Ishikawa (cell line): ENCODE data around the gene OR6X1.

Experiments used
- CEBPB ChIP-seq: IDR thresholded peaks from 2 replicates; pipeline ENCODE4 v1.6.1; 2012
- CREB1 ChIP-seq: IDR thresholded peaks from 2 replicates; pipeline ENCODE4 v1.6.1; 2012; ENCODE audit warnings: low read depth
- EP300 ChIP-seq: IDR thresholded peaks from 2 replicates; pipeline ENCODE4 v1.6.1; 2012; ENCODE audit warnings: borderline replicate concordance
- FOXM1 ChIP-seq: IDR thresholded peaks from 2 replicates; pipeline ENCODE4 v1.6.1; 2012; ENCODE audit warnings: low read depth, borderline replicate concordance
- NFIC ChIP-seq: IDR thresholded peaks from 2 replicates; pipeline ENCODE4 v1.6.1; 2012
- RAD21 ChIP-seq: IDR thresholded peaks from 2 replicates; pipeline ENCODE4 v1.6.1; 2012; ENCODE audit warnings: low read depth
- REST ChIP-seq: IDR thresholded peaks from 2 replicates; pipeline ENCODE4 v1.6.1; 2012; ENCODE audit warnings: low read depth, mild to moderate bottlenecking
- TAF1 ChIP-seq: IDR thresholded peaks from 2 replicates; pipeline ENCODE4 v1.6.1; 2012; ENCODE audit warnings: low read depth, mild to moderate bottlenecking
- TCF12 ChIP-seq: IDR thresholded peaks from 2 replicates; pipeline ENCODE4 v1.6.1; 2012; ENCODE audit warnings: low read depth
- TEAD4 ChIP-seq: IDR thresholded peaks from 2 replicates; pipeline ENCODE4 v1.6.1; 2012
- USF1 ChIP-seq: IDR thresholded peaks from 2 replicates; pipeline ENCODE4 v1.6.1; 2012
- ZBTB7A ChIP-seq: IDR thresholded peaks from 2 replicates; pipeline ENCODE4 v1.6.1; 2012; ENCODE audit warnings: low read depth
- TF ChIP-seq, protein P1 (sequence below): IDR thresholded peaks from 2 replicates; pipeline ENCODE4 v1.6.1; 2012

DNA sequence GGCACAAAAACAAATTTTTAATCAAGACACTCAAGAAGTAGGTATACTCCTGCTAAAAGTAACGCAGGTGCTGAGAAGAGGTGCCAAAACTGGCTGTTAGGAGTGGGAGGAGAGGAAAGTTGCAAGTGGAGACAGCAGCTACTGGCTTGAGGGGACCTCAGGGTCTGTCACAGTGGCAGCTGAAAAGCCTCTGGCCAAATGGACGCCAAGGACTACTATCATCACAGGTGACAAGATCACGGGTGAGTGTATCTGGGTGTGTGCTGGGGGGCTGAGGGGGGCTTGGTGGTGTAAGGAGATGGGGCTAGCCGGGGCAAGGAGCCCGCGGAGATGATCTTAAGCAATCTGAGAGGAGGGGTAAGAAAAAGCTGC is 13.5 kb downstream of the OR6X1 start:
- no peak for TF ChIP-seq CREB1
- no peak for TF ChIP-seq NFIC
- TF ChIP-seq RAD21 = no peak
- TF ChIP-seq EP300 = no peak
- no peak for TF ChIP-seq TAF1
- TF ChIP-seq, protein P1, sequence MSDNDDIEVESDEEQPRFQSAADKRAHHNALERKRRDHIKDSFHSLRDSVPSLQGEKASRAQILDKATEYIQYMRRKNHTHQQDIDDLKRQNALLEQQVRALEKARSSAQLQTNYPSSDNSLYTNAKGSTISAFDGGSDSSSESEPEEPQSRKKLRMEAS = no peak
- no peak for TF ChIP-seq ZBTB7A
- TF ChIP-seq TEAD4 = no peak
- TF ChIP-seq FOXM1 = no peak
- no peak for TF ChIP-seq CEBPB
- TF ChIP-seq REST = no peak
- no peak for TF ChIP-seq USF1
- no peak for TF ChIP-seq TCF12
